ENCODE measurements around the gene VPS33A.

The VPS33A gene

DNA sequence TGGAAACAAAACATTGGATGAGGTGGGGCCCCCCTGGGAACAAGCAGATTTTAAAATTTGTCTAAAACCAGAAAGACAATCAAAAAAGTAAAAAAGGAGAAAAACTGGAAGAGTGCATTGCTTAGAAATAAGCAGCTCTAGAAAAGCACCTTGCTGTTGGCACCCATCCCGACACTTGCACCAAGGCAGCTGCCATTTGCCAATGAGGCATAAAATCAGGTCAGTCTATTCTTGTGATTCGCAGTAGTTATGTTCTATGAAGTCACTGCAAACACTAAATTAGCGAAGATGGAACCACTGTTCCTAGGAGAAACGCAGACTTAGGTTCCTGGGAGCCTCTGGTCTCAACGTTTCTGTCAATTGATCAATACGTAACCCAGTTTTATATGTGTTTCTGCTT lies 16.2 kb downstream of the VPS33A start:
- Histone ChIP-seq H3K27ac (ENCODE audit: low read length) (no peak overlapping the region), H3K9me3 (replicated peaks; ENCODE audit: insufficient read depth, low read length) (no peaks in the 10 kb centered on the region), H3K4me1 (ENCODE audit: low read length) (no peaks in the 10 kb centered on the region), H3K79me2 (ENCODE audit: low read length) (no peaks in the 10 kb centered on the region), H2AFZ (ENCODE audit: low read length) (no peak overlapping the region), H3K9me2 (replicated peaks; ENCODE audit: insufficient read depth, low read length) (no peaks in the 10 kb centered on the region), H3K27me3 (replicated peaks; ENCODE audit: insufficient read depth, low read length) (no peaks in the 10 kb centered on the region), H3K9ac (ENCODE audit: low read length) (no peak overlapping the region), H3F3A (ENCODE audit: insufficient read depth, low read length) (no peaks in the 10 kb centered on the region), H3K4me3 (ENCODE audit: low read length) (no peak overlapping the region), H3K36me3 (replicated peaks; ENCODE audit: insufficient read depth, low read length) (no peaks in the 10 kb centered on the region), H3K4me2 (ENCODE audit: low read depth, low read length) (no peak overlapping the region), H4K20me1 (ENCODE audit: insufficient read depth, low read length) (no peaks in the 10 kb centered on the region)
- TF ChIP-seq, protein P1, sequence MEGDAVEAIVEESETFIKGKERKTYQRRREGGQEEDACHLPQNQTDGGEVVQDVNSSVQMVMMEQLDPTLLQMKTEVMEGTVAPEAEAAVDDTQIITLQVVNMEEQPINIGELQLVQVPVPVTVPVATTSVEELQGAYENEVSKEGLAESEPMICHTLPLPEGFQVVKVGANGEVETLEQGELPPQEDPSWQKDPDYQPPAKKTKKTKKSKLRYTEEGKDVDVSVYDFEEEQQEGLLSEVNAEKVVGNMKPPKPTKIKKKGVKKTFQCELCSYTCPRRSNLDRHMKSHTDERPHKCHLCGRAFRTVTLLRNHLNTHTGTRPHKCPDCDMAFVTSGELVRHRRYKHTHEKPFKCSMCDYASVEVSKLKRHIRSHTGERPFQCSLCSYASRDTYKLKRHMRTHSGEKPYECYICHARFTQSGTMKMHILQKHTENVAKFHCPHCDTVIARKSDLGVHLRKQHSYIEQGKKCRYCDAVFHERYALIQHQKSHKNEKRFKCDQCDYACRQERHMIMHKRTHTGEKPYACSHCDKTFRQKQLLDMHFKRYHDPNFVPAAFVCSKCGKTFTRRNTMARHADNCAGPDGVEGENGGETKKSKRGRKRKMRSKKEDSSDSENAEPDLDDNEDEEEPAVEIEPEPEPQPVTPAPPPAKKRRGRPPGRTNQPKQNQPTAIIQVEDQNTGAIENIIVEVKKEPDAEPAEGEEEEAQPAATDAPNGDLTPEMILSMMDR (IDR thresholded peaks at IDR 0.05; ENCODE audit: low read length): no peak
- no peak for TF ChIP-seq EZH2phosphoT487 (IDR thresholded peaks at IDR 0.05; ENCODE audit: low read length)
- TF ChIP-seq EZH2 (optimal IDR thresholded peaks at IDR 0.05; ENCODE audit: low read depth, low read length): no peak
- no peak for DNase-seq

DNA sequence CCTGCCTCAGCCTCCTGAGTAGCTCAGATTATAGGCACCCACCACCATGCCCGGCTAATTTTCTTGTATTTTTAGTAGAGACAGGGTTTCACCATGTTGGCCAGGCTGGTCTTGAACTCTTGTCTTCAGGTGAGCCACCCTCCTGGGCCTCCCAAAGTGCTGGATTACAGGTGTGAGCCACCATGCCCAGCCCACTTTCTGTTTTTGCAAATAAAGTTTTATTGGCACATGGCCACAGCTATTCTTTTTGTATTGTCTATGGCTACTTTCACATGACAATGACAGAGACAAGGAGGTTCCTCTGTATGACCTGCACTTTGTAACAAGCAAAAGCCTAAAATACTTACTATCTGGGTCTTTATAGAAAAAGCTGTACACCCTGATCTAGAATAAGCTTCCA lies 20.7 kb downstream of the VPS33A start:
- Histone ChIP-seq H3K27ac (ENCODE audit: low read length) (no peak overlapping the region), H3K9me2 (replicated peaks; ENCODE audit: insufficient read depth, low read length) (no peaks in the 10 kb centered on the region), H3K79me2 (ENCODE audit: low read length) (no peaks in the 10 kb centered on the region), H2AFZ (ENCODE audit: low read length) (no peak overlapping the region), H3K4me3 (ENCODE audit: low read length) (no peak overlapping the region), H3K4me2 (ENCODE audit: low read depth, low read length) (no peak overlapping the region), H3K9me3 (replicated peaks; ENCODE audit: insufficient read depth, low read length) (no peaks in the 10 kb centered on the region), H3F3A (ENCODE audit: insufficient read depth, low read length) (no peaks in the 10 kb centered on the region), H3K36me3 (replicated peaks; ENCODE audit: insufficient read depth, low read length) (no peaks in the 10 kb centered on the region), H4K20me1 (ENCODE audit: insufficient read depth, low read length) (no peaks in the 10 kb centered on the region), H3K4me1 (ENCODE audit: low read length) (no peaks in the 10 kb centered on the region), H3K27me3 (replicated peaks; ENCODE audit: insufficient read depth, low read length) (no peaks in the 10 kb centered on the region), H3K9ac (ENCODE audit: low read length) (no peak overlapping the region)
- TF ChIP-seq, protein P1 (IDR thresholded peaks at IDR 0.05; ENCODE audit: low read length): no peak
- TF ChIP-seq EZH2 (optimal IDR thresholded peaks at IDR 0.05; ENCODE audit: low read depth, low read length) (no peak), EZH2phosphoT487 (IDR thresholded peaks at IDR 0.05; ENCODE audit: low read length) (no peak)
- DNase-seq: no peak

DNA sequence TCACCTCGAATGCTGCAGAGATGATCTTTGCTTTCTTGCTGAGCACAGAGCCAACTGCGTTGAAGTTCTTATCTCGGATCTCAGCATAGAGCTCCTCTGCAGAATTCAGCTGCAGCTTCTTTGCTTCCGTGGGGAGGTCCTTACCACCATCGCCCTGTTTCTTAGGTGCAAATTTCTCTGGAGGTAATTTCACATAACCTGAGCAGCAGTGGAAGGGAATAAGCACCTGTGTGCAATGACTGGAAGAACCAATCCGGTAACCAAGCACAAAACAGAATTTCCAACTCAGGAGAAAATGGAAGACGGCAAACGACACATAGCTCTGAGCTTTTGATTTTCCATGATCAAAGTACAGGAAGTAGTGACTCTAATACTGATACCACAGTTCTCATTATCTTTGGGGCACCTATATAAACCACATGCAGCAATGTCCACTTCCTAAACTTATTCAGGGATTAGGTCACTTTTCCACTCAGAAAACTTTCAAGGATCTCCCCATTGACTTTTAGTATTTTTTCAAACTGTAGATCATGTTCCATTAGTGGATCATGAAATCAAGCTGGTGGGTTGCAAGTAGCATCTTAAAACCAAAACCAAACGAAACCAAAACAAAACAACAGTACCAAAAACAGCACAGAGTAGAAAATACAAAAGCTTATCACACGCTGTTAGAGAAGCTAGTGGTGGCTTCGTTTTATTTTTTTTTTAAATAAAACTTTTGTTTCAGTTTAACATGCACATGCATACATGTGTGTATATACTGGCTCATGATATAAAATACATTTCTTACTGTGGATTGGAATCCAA lies 21.5 kb downstream of the VPS33A start:
- H4K20me1 ChIP-seq (ENCODE audit: insufficient read depth, low read length): no peaks in the 10 kb centered on the region
- H3K36me3 ChIP-seq (replicated peaks; ENCODE audit: insufficient read depth, low read length): no peaks in the 10 kb centered on the region
- no peak overlapping the region for H3K9ac ChIP-seq (ENCODE audit: low read length)
- no peak overlapping the region for H3K27ac ChIP-seq (ENCODE audit: low read length)
- no peaks in the 10 kb centered on the region for H3K9me3 ChIP-seq (replicated peaks; ENCODE audit: insufficient read depth, low read length)
- DNase-seq: no peak
- H2AFZ ChIP-seq (ENCODE audit: low read length): no peak overlapping the region
- no peak overlapping the region for H3K4me3 ChIP-seq (ENCODE audit: low read length)
- no peaks in the 10 kb centered on the region for H3F3A ChIP-seq (ENCODE audit: insufficient read depth, low read length)
- H3K79me2 ChIP-seq (ENCODE audit: low read length): no peaks in the 10 kb centered on the region
- H3K9me2 ChIP-seq (replicated peaks; ENCODE audit: insufficient read depth, low read length): no peaks in the 10 kb centered on the region
- no peaks in the 10 kb centered on the region for H3K4me1 ChIP-seq (ENCODE audit: low read length)
- no peak overlapping the region for H3K4me2 ChIP-seq (ENCODE audit: low read depth, low read length)
- TF ChIP-seq EZH2 (optimal IDR thresholded peaks at IDR 0.05; ENCODE audit: low read depth, low read length) (no peak), EZH2phosphoT487 (IDR thresholded peaks at IDR 0.05; ENCODE audit: low read length) (no peak)
- TF ChIP-seq, protein P1 (IDR thresholded peaks at IDR 0.05; ENCODE audit: low read length): no peak
- no peaks in the 10 kb centered on the region for H3K27me3 ChIP-seq (replicated peaks; ENCODE audit: insufficient read depth, low read length)
